HL-60 (cell line): ENCODE measurements around the gene SLC4A3.

Experiments used
- SPI1 ChIP-seq: IDR thresholded peaks from 2 replicates; pipeline ENCODE4 v1.6.1; 2012; ENCODE audit warnings: low read depth, mild to moderate bottlenecking, borderline replicate concordance
- TF ChIP-seq, protein P1 (sequence below): IDR thresholded peaks from one replicate; pipeline ENCODE4 v1.5.1; 2011; ENCODE audit warnings: low read length, control low read depth, inconsistent platforms; ENCODE audit not compliant: insufficient read depth

DNA sequence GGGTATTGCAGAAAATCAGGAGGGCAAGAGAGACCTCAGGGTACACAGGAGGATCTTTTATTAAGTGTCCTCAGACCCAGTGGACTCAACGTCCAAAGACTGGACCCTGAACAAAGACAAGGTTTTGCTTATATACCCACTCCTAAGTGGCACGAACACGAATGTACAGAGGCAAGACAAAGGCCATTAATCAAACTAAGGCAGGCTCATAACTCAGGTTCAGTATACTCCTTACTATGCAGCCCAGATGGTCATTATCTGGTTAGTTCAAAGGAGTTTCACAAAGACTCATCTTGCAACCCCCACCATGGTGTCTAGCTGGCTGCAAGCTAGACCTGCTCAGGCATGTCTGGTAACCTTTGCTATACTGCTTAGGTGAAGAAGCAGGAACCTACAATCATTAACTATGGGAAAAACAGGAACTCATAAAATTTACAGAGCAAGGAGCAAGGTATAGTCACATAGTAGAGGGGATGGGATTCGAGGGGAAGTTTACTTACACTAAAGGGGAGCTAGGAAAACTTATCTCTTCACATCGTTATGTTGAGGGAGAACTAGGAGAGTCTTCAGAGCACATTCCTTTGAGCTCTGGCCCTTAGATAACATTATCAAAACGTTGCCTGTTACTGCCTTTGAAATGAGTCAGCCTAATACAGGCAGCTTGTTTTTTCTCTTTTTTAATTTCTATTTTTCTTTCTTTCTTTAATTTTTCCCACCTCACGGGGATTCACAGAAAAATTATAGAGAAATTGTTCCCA is 33.9 kb downstream of the SLC4A3 start:
- TF ChIP-seq, protein P1, sequence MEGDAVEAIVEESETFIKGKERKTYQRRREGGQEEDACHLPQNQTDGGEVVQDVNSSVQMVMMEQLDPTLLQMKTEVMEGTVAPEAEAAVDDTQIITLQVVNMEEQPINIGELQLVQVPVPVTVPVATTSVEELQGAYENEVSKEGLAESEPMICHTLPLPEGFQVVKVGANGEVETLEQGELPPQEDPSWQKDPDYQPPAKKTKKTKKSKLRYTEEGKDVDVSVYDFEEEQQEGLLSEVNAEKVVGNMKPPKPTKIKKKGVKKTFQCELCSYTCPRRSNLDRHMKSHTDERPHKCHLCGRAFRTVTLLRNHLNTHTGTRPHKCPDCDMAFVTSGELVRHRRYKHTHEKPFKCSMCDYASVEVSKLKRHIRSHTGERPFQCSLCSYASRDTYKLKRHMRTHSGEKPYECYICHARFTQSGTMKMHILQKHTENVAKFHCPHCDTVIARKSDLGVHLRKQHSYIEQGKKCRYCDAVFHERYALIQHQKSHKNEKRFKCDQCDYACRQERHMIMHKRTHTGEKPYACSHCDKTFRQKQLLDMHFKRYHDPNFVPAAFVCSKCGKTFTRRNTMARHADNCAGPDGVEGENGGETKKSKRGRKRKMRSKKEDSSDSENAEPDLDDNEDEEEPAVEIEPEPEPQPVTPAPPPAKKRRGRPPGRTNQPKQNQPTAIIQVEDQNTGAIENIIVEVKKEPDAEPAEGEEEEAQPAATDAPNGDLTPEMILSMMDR, result no peak
- no peak for TF ChIP-seq SPI1
